Lower lobe of right lung (tissue), 2 donors: ENCODE results near the gene MYBPHL. TPM values are rescaled to one million over a fixed set of nuclear protein-coding genes. Genes with fewer than 3 reads are reported as not detected.

ENCODE experiments used
- ATAC-seq, 2 donors: fragments of 200-7000 bp; cut with Tn5 transposase; one replicate each; pipeline ENCODE4 v1.9.1; 2020 to 2022; ENCODE audit warnings: mild to moderate bottlenecking in 2 of 2, moderate library complexity in 2 of 2
- DNase-seq: peaks from one replicate; pipeline ENCODE4 v3.0.0-alpha.2; 2020
- H3K27ac ChIP-seq: fragments of 200-600 bp; one replicate; pipeline ENCODE4 v1.8.0; 2022
- H3K27me3 ChIP-seq: fragments of 200-600 bp; one replicate; pipeline ENCODE4 v1.8.0; 2022; ENCODE audit warnings: low read depth
- H3K36me3 ChIP-seq: fragments of 200-600 bp; one replicate; pipeline ENCODE4 v1.8.0; 2022; ENCODE audit warnings: mild to moderate bottlenecking
- H3K4me1 ChIP-seq: fragments of 200-600 bp; one replicate; pipeline ENCODE4 v1.8.0; 2022
- H3K4me3 ChIP-seq: fragments of 200-600 bp; one replicate; pipeline ENCODE4 v1.8.0; 2022; ENCODE audit warnings: mild to moderate bottlenecking
- H3K9me3 ChIP-seq: fragments of 200-600 bp; one replicate; pipeline ENCODE4 v1.8.0; 2022
- CTCF ChIP-seq: fragments of 200-600 bp; IDR thresholded peaks from one replicate; pipeline ENCODE4 v1.8.0; 2022; ENCODE audit warnings: antibody characterized with exemption, mild to moderate bottlenecking
- intact Hi-C: fragments of 100-400 bp; cut with DNase I; formaldehyde crosslinking; loops from one replicate; pipeline ENCODE4 v1.11.0; 2022
- total RNA-seq: library from RNA; stranded (reverse); fragmentation: NEBNext Ultra II Directional; extraction: Animal tissue kit (Norgen Biotek cat#: 25700); gene quantifications from one replicate; pipeline ENCODE4 v1.2.1, GENCODE V29; 2021
- donor health status: DM: no; HTN: yes; CAD: no; lungs with severe emphysema.

The MYBPHL gene
- total RNA-seq, 1 donor from 2014 or later: 2.8 TPM

GRCh38 chr1:109261006-109261405 lies 45.8 kb downstream of the MYBPHL start:
- Histone ChIP-seq H3K27ac (no peak overlapping the region), H3K4me1 (peaks cover 8% of the 10 kb centered on the region), H3K4me3 (no peak overlapping the region), H3K27me3 (no peaks in the 10 kb centered on the region), H3K36me3 (no peaks in the 10 kb centered on the region), H3K9me3 (no peaks in the 10 kb centered on the region)
- DNase-seq (no peak), ATAC-seq (no peak)
- intact Hi-C loops: no loop called here
- no peak for TF ChIP-seq CTCF

GRCh38 chr1:109259674-109260557 lies 46.9 kb downstream of the MYBPHL start:
- Histone ChIP-seq H3K36me3 (no peaks in the 10 kb centered on the region), H3K4me3 (no peak overlapping the region), H3K27ac (no peak overlapping the region), H3K9me3 (no peaks in the 10 kb centered on the region), H3K4me1 (peaks cover 14% of the 10 kb centered on the region), H3K27me3 (no peaks in the 10 kb centered on the region)
- intact Hi-C loops: no loop called here
- no peak for DNase-seq
- TF ChIP-seq CTCF: no peak
- no peak for ATAC-seq

GRCh38 chr1:109258481-109259466 lies 48.0 kb downstream of the MYBPHL start:
- intact Hi-C loops: no loop called here
- no peak overlapping the region for H3K4me3 ChIP-seq
- peaks cover 19% of the 10 kb centered on the region for H3K4me1 ChIP-seq
- no peaks in the 10 kb centered on the region for H3K36me3 ChIP-seq
- ATAC-seq (no peak), DNase-seq (no peak)
- no peaks in the 10 kb centered on the region for H3K27me3 ChIP-seq
- H3K9me3 ChIP-seq: no peaks in the 10 kb centered on the region
- H3K27ac ChIP-seq: no peak overlapping the region
- no peak for TF ChIP-seq CTCF

- Histone ChIP-seq H3K27me3 (no peaks in the 10 kb centered on the region), H3K4me3 (no peak overlapping the region), H3K27ac (no peak overlapping the region), H3K9me3 (no peaks in the 10 kb centered on the region), H3K4me1 (peaks cover 20% of the 10 kb centered on the region), H3K36me3 (no peaks in the 10 kb centered on the region)
- DNase-seq (no peak), ATAC-seq (no peak)
- intact Hi-C loops: no loop called here
- no peak for TF ChIP-seq CTCF
These were observed 49.0 kb downstream of the MYBPHL start for GRCh38 chr1:109257682-109258421.
